ENCODE data around the gene ANAPC15.

ANAPC15 gene

GRCh38 chr11:72140661-72141060 is 28.2 kb upstream of the ANAPC15 start:
- Histone ChIP-seq H3K36me3 (ENCODE audit: control insufficient read depth in 1 of 2, insufficient read depth in 2 of 2, low read length in 2 of 2) (no peaks in the 10 kb centered on the region), H3K18ac (ENCODE audit: low read length) (no peak overlapping the region), H3K79me1 (ENCODE audit: low read length) (no peaks in the 10 kb centered on the region), H3K14ac (ENCODE audit: low read length) (no peak overlapping the region), H4K8ac (ENCODE audit: low read depth, low read length) (no peak overlapping the region), H3K9ac (ENCODE audit: low read length) (no peak overlapping the region), H3K27me3 (ENCODE audit: insufficient read depth, low read length) (no peaks in the 10 kb centered on the region), H2BK12ac (ENCODE audit: low read length) (no peak overlapping the region), H3K4ac (ENCODE audit: low read depth, low read length) (no peak overlapping the region), H3K23ac (ENCODE audit: low read length) (no peak overlapping the region), H2BK120ac (ENCODE audit: insufficient read depth, low read length, poor library complexity) (no peak overlapping the region), H4K91ac (ENCODE audit: low read depth, low read length) (no peak overlapping the region), H3K79me2 (ENCODE audit: control insufficient read depth, insufficient read depth, low read length, poor library complexity) (no peaks in the 10 kb centered on the region), H3K4me2 (ENCODE audit: low read length) (no peak overlapping the region), H3K4me3 (ENCODE audit: low read depth, low read length) (no peak overlapping the region), H3K4me1 (ENCODE audit: control insufficient read depth in 1 of 2, insufficient read depth in 2 of 2, low read length in 2 of 2) (no peaks in the 10 kb centered on the region), H3K27ac (ENCODE audit: low read depth, low read length) (no peak overlapping the region), H2AK5ac (ENCODE audit: low read length) (no peak overlapping the region), H4K12ac (ENCODE audit: low read depth, low read length) (no peak overlapping the region), H2BK5ac (ENCODE audit: low read depth, low read length, poor library complexity) (no peak overlapping the region), H2AFZ (ENCODE audit: insufficient read depth, low read length, poor library complexity) (no peak overlapping the region), H3K9me3 (ENCODE audit: insufficient read depth, low read depth, low read length) (peaks cover 2% of the 10 kb centered on the region)
- DNase-seq: no peak
- no CpG with 5 or more reads among the region's 2 CpGs for WGBS (ENCODE audit: extremely low coverage, insufficient coverage, insufficient read length)

- Histone ChIP-seq H3K79me2 (ENCODE audit: control insufficient read depth, insufficient read depth, low read length, poor library complexity) (no peaks in the 10 kb centered on the region), H3K4ac (ENCODE audit: low read depth, low read length) (no peak overlapping the region), H2AK5ac (ENCODE audit: low read length) (no peak overlapping the region), H3K36me3 (ENCODE audit: control insufficient read depth in 1 of 2, insufficient read depth in 2 of 2, low read length in 2 of 2) (no peaks in the 10 kb centered on the region), H2BK12ac (ENCODE audit: low read length) (no peak overlapping the region), H4K12ac (ENCODE audit: low read depth, low read length) (no peak overlapping the region), H3K4me3 (ENCODE audit: low read depth, low read length) (peak overlapping the region; percentile 45), H3K79me1 (ENCODE audit: low read length) (no peaks in the 10 kb centered on the region), H3K9me3 (ENCODE audit: insufficient read depth, low read depth, low read length) (peaks cover 2% of the 10 kb centered on the region), H3K23ac (ENCODE audit: low read length) (no peak overlapping the region), H3K14ac (ENCODE audit: low read length) (no peak overlapping the region), H2AFZ (ENCODE audit: insufficient read depth, low read length, poor library complexity) (no peak overlapping the region), H4K91ac (ENCODE audit: low read depth, low read length) (no peak overlapping the region), H3K4me2 (ENCODE audit: low read length) (no peak overlapping the region), H3K27me3 (ENCODE audit: insufficient read depth, low read length) (no peaks in the 10 kb centered on the region), H3K18ac (ENCODE audit: low read length) (no peak overlapping the region), H2BK5ac (ENCODE audit: low read depth, low read length, poor library complexity) (no peak overlapping the region), H4K8ac (ENCODE audit: low read depth, low read length) (no peak overlapping the region), H3K4me1 (ENCODE audit: control insufficient read depth in 1 of 2, insufficient read depth in 2 of 2, low read length in 2 of 2) (no peaks in the 10 kb centered on the region), H2BK120ac (ENCODE audit: insufficient read depth, low read length, poor library complexity) (no peak overlapping the region), H3K9ac (ENCODE audit: low read length) (no peak overlapping the region), H3K27ac (ENCODE audit: low read depth, low read length) (no peak overlapping the region)
- WGBS (ENCODE audit: extremely low coverage, insufficient coverage, insufficient read length): no CpG with 5 or more reads among the region's 11 CpGs
- no peak for DNase-seq
These were observed 27.0 kb upstream of the ANAPC15 start for GRCh38 chr11:72139500-72139899.

GRCh38 chr11:72138821-72139390 is 26.4 kb upstream of the ANAPC15 start:
- H4K12ac ChIP-seq (ENCODE audit: low read depth, low read length): no peak overlapping the region
- H4K8ac ChIP-seq (ENCODE audit: low read depth, low read length): no peak overlapping the region
- no peaks in the 10 kb centered on the region for H3K79me2 ChIP-seq (ENCODE audit: control insufficient read depth, insufficient read depth, low read length, poor library complexity)

GRCh38 chr11:72136684-72137262 is 24.3 kb upstream of the ANAPC15 start:
- H3K27me3 ChIP-seq (ENCODE audit: insufficient read depth, low read length): no peaks in the 10 kb centered on the region
- no peak overlapping the region for H4K91ac ChIP-seq (ENCODE audit: low read depth, low read length)
- no peak for DNase-seq
- no peak overlapping the region for H2AK5ac ChIP-seq (ENCODE audit: low read length)
- WGBS (ENCODE audit: extremely low coverage, insufficient coverage, insufficient read length): no CpG with 5 or more reads among the region's 4 CpGs
- H3K18ac ChIP-seq (ENCODE audit: low read length): no peak overlapping the region
- H4K12ac ChIP-seq (ENCODE audit: low read depth, low read length): no peak overlapping the region
- H3K36me3 ChIP-seq (ENCODE audit: control insufficient read depth in 1 of 2, insufficient read depth in 2 of 2, low read length in 2 of 2): no peaks in the 10 kb centered on the region
- H3K4me2 ChIP-seq (ENCODE audit: low read length): no peak overlapping the region
- peaks cover 4% of the 10 kb centered on the region for H3K9me3 ChIP-seq (ENCODE audit: insufficient read depth, low read depth, low read length)
- no peak overlapping the region for H3K14ac ChIP-seq (ENCODE audit: low read length)
- no peaks in the 10 kb centered on the region for H3K79me1 ChIP-seq (ENCODE audit: low read length)
- H2BK5ac ChIP-seq (ENCODE audit: low read depth, low read length, poor library complexity): no peak overlapping the region
- no peak overlapping the region for H2BK12ac ChIP-seq (ENCODE audit: low read length)
- no peak overlapping the region for H3K4ac ChIP-seq (ENCODE audit: low read depth, low read length)
- no peak overlapping the region for H3K4me3 ChIP-seq (ENCODE audit: low read depth, low read length)
- H2BK120ac ChIP-seq (ENCODE audit: insufficient read depth, low read length, poor library complexity): no peak overlapping the region
- no peak overlapping the region for H3K23ac ChIP-seq (ENCODE audit: low read length)
- H3K4me1 ChIP-seq (ENCODE audit: control insufficient read depth in 1 of 2, insufficient read depth in 2 of 2, low read length in 2 of 2): no peaks in the 10 kb centered on the region
- no peak overlapping the region for H2AFZ ChIP-seq (ENCODE audit: insufficient read depth, low read length, poor library complexity)
- no peak overlapping the region for H3K27ac ChIP-seq (ENCODE audit: low read depth, low read length)
- no peaks in the 10 kb centered on the region for H3K79me2 ChIP-seq (ENCODE audit: control insufficient read depth, insufficient read depth, low read length, poor library complexity)
- H3K9ac ChIP-seq (ENCODE audit: low read length): no peak overlapping the region
- H4K8ac ChIP-seq (ENCODE audit: low read depth, low read length): no peak overlapping the region

More at GRCh38 chr11:72138821-72139390, 26.4 kb upstream of the ANAPC15 start:
- no CpG with 5 or more reads among the region's 12 CpGs for WGBS (ENCODE audit: extremely low coverage, insufficient coverage, insufficient read length)
- Histone ChIP-seq H3K27me3 (ENCODE audit: insufficient read depth, low read length) (no peaks in the 10 kb centered on the region), H3K14ac (ENCODE audit: low read length) (no peak overlapping the region), H3K23ac (ENCODE audit: low read length) (no peak overlapping the region), H3K79me1 (ENCODE audit: low read length) (no peaks in the 10 kb centered on the region), H3K9ac (ENCODE audit: low read length) (no peak overlapping the region), H4K91ac (ENCODE audit: low read depth, low read length) (no peak overlapping the region), H3K4ac (ENCODE audit: low read depth, low read length) (no peak overlapping the region), H3K9me3 (ENCODE audit: insufficient read depth, low read depth, low read length) (peaks cover 2% of the 10 kb centered on the region), H3K4me2 (ENCODE audit: low read length) (no peak overlapping the region), H2BK5ac (ENCODE audit: low read depth, low read length, poor library complexity) (no peak overlapping the region), H3K36me3 (ENCODE audit: control insufficient read depth in 1 of 2, insufficient read depth in 2 of 2, low read length in 2 of 2) (no peaks in the 10 kb centered on the region), H3K27ac (ENCODE audit: low read depth, low read length) (no peak overlapping the region), H3K4me1 (ENCODE audit: control insufficient read depth in 1 of 2, insufficient read depth in 2 of 2, low read length in 2 of 2) (no peaks in the 10 kb centered on the region), H2BK12ac (ENCODE audit: low read length) (no peak overlapping the region), H2AK5ac (ENCODE audit: low read length) (no peak overlapping the region), H2BK120ac (ENCODE audit: insufficient read depth, low read length, poor library complexity) (no peak overlapping the region), H3K18ac (ENCODE audit: low read length) (no peak overlapping the region), H3K4me3 (ENCODE audit: low read depth, low read length) (no peak overlapping the region), H2AFZ (ENCODE audit: insufficient read depth, low read length, poor library complexity) (no peak overlapping the region)
- DNase-seq: no peak

Data from trophoblast cell (in vitro differentiated cells and primary cell).